ENCODE results near the gene GMDS. TPM values are rescaled to one million over a fixed set of nuclear protein-coding genes. Genes with fewer than 3 reads are reported as not detected.

Gene GMDS
- total RNA-seq, 2 experiments from 2014 or later, result 13.9 to 16.4 TPM

GRCh38 chr6:1584146-1584545 lies 661.3 kb downstream of the GMDS start:
- Mint-ChIP-seq H3K4me3 (no peak overlapping the region), H3K4me1 (ENCODE audit: low read depth) (no peaks in the 10 kb centered on the region), H3K36me3 (ENCODE audit: low read depth) (no peaks in the 10 kb centered on the region), H3K9me3 (no peaks in the 10 kb centered on the region), H3K27ac (no peak overlapping the region), H3K27me3 (peaks cover 9% of the 10 kb centered on the region)
- intact Hi-C loops (cut with DNase I, micrococcal nuclease), result no loop called here
- no peaks in the 10 kb centered on the region for H3K36me3 ChIP-seq (ENCODE audit: insufficient read depth, low read length)
- ATAC-seq (ENCODE audit: poor library complexity) (no peak), DNase-seq (no peak)
- H3K4me3 ChIP-seq (ENCODE audit: low read length), result no peak overlapping the region
- TF ChIP-seq CTCF (IDR thresholded peaks at IDR 0.05), result no peak
- no peak overlapping the region for H3K27ac ChIP-seq (ENCODE audit: low read depth in 1 of 2, low read length in 2 of 2)
- no peaks in the 10 kb centered on the region for H3K4me1 ChIP-seq (ENCODE audit: insufficient read depth, low read length)
- H3K9me3 ChIP-seq (ENCODE audit: control insufficient read depth in 1 of 2, insufficient read depth in 1 of 2, low read length in 2 of 2), result no peaks in the 10 kb centered on the region
- H3K27me3 ChIP-seq (ENCODE audit: control insufficient read depth in 1 of 2, insufficient read depth in 2 of 2, low read length in 2 of 2), result no peaks in the 10 kb centered on the region
- CTCF ChIA-PET, result no interaction called here
- POLR2A ChIA-PET, result no interaction called here

- H3K4me3 ChIP-seq (ENCODE audit: low read length), result no peak overlapping the region
Observed at GRCh38 chr6:1581120-1581991, 664.0 kb downstream of the GMDS start.

GRCh38 chr6:1580585-1580984 lies 664.8 kb downstream of the GMDS start:
- Mint-ChIP-seq H3K27me3 (peaks cover 4% of the 10 kb centered on the region), H3K4me3 (no peak overlapping the region), H3K9me3 (no peaks in the 10 kb centered on the region), H3K36me3 (ENCODE audit: low read depth) (no peaks in the 10 kb centered on the region), H3K4me1 (ENCODE audit: low read depth) (no peaks in the 10 kb centered on the region), H3K27ac (no peak overlapping the region)
- CTCF ChIA-PET, result no interaction called here
- H3K4me1 ChIP-seq (ENCODE audit: insufficient read depth, low read length), result no peaks in the 10 kb centered on the region
- H3K4me3 ChIP-seq (ENCODE audit: low read length), result no peak overlapping the region
- TF ChIP-seq CTCF (IDR thresholded peaks at IDR 0.05), result no peak
- POLR2A ChIA-PET, result no interaction called here
- H3K36me3 ChIP-seq (ENCODE audit: insufficient read depth, low read length), result no peaks in the 10 kb centered on the region
- ATAC-seq (ENCODE audit: poor library complexity), result no peak
- no peaks in the 10 kb centered on the region for H3K9me3 ChIP-seq (ENCODE audit: control insufficient read depth in 1 of 2, insufficient read depth in 1 of 2, low read length in 2 of 2)
- intact Hi-C loops (cut with DNase I, micrococcal nuclease), result no loop called here
- no peak for DNase-seq
- H3K27ac ChIP-seq (ENCODE audit: low read depth in 1 of 2, low read length in 2 of 2), result no peak overlapping the region
- H3K27me3 ChIP-seq (ENCODE audit: control insufficient read depth in 1 of 2, insufficient read depth in 2 of 2, low read length in 2 of 2), result no peaks in the 10 kb centered on the region

More at GRCh38 chr6:1581120-1581991, 664.0 kb downstream of the GMDS start:
- Mint-ChIP-seq H3K27ac (no peak overlapping the region), H3K36me3 (ENCODE audit: low read depth) (no peaks in the 10 kb centered on the region), H3K4me1 (ENCODE audit: low read depth) (no peaks in the 10 kb centered on the region), H3K9me3 (no peaks in the 10 kb centered on the region), H3K27me3 (peaks cover 7% of the 10 kb centered on the region), H3K4me3 (no peak overlapping the region)
- CTCF ChIA-PET, result no interaction called here
- H3K4me1 ChIP-seq (ENCODE audit: insufficient read depth, low read length), result no peaks in the 10 kb centered on the region
- intact Hi-C loops (cut with DNase I, micrococcal nuclease), result no loop called here
- no peak overlapping the region for H3K27ac ChIP-seq (ENCODE audit: low read depth in 1 of 2, low read length in 2 of 2)
- no peaks in the 10 kb centered on the region for H3K36me3 ChIP-seq (ENCODE audit: insufficient read depth, low read length)
- no peaks in the 10 kb centered on the region for H3K27me3 ChIP-seq (ENCODE audit: control insufficient read depth in 1 of 2, insufficient read depth in 2 of 2, low read length in 2 of 2)
- DNase-seq (no peak), ATAC-seq (ENCODE audit: poor library complexity) (no peak)
- no peaks in the 10 kb centered on the region for H3K9me3 ChIP-seq (ENCODE audit: control insufficient read depth in 1 of 2, insufficient read depth in 1 of 2, low read length in 2 of 2)
- TF ChIP-seq CTCF (IDR thresholded peaks at IDR 0.05), result no peak
- POLR2A ChIA-PET, result no interaction called here

Measured in CD4-positive, alpha-beta T cell (primary cell).